OCI-LY1 (cell line): ENCODE data around the gene NBPF11.
A peak's percentile ranks its signal among the peaks of the same experiment; 100 is the strongest.
"Not testable (repeated sequence)": the region's sequence is repeated elsewhere in the genome, so short reads cannot be mapped to it uniquely, and the experiment has no call there.

Experiments
- H2AFZ ChIP-seq: fragments of 200-600 bp; sonication (generic), shearing (Covaris generic); 2 replicates; pipeline ENCODE4 v1.6.0; 2014; ENCODE audit warnings: antibody characterized with exemption, mild to moderate bottlenecking, low read length
- H3F3A ChIP-seq: fragments of 200-600 bp; sonication (generic), shearing (Covaris generic); 2 replicates; pipeline ENCODE4 v1.6.0; 2014; ENCODE audit warnings: mild to moderate bottlenecking, antibody characterized with exemption, low read length, moderate library complexity; ENCODE audit not compliant: insufficient read depth
- H3K27ac ChIP-seq: fragments of 200-600 bp; sonication (generic); 2 replicates; pipeline ENCODE4 v1.5.1; 2014; ENCODE audit warnings: low read length, mixed run types, mild to moderate bottlenecking, low read depth; ENCODE audit not compliant: poor library complexity, severe bottlenecking
- H3K27me3 ChIP-seq: fragments of 200-600 bp; sonication (generic); 2 replicates; pipeline ENCODE4 v1.6.0; 2014; ENCODE audit warnings: antibody characterized with exemption, mild to moderate bottlenecking, low read length, moderate library complexity; ENCODE audit not compliant: insufficient read depth
- H3K36me3 ChIP-seq: fragments of 200-600 bp; sonication (generic); 2 replicates; pipeline ENCODE4 v1.6.1; 2014; ENCODE audit warnings: mild to moderate bottlenecking, antibody characterized with exemption, low read length, moderate library complexity, mixed read lengths; ENCODE audit not compliant: insufficient read depth
- H3K4me1 ChIP-seq: fragments of 200-600 bp; sonication (generic); 2 replicates; pipeline ENCODE4 v1.5.1; 2014; ENCODE audit warnings: mild to moderate bottlenecking, low read length, moderate library complexity; ENCODE audit not compliant: insufficient read depth, severe bottlenecking
- H3K4me2 ChIP-seq: fragments of 200-600 bp; sonication (generic), shearing (Covaris generic); 2 replicates; pipeline ENCODE4 v1.6.1; 2014; ENCODE audit warnings: low read length
- H3K4me3 ChIP-seq: fragments of 200-600 bp; sonication (generic); 2 replicates; pipeline ENCODE4 v1.5.1; 2014; ENCODE audit warnings: low read length, low read depth, mild to moderate bottlenecking, mixed read lengths; ENCODE audit not compliant: poor library complexity, severe bottlenecking
- H3K79me2 ChIP-seq: fragments of 200-600 bp; shearing (Covaris generic); 2 replicates; pipeline ENCODE4 v1.6.1; 2016; ENCODE audit warnings: mixed run types, low read length, mixed read lengths; ENCODE audit not compliant: insufficient read depth
- H3K9ac ChIP-seq: fragments of 200-600 bp; sonication (generic), shearing (Covaris generic); 2 replicates; pipeline ENCODE4 v1.6.1; 2014; ENCODE audit warnings: mild to moderate bottlenecking, low read length, mixed read lengths
- H3K9me2 ChIP-seq: fragments of 200-600 bp; sonication (generic), shearing (Covaris generic); 2 replicates; pipeline ENCODE4 v1.6.1; 2014; ENCODE audit warnings: low read depth, mild to moderate bottlenecking, low read length, mixed read lengths
- H3K9me3 ChIP-seq: fragments of 200-600 bp; shearing (Covaris generic); 2 replicates; pipeline ENCODE4 v1.6.1; 2014; ENCODE audit warnings: low read length, mixed read lengths
- H4K20me1 ChIP-seq: fragments of 200-600 bp; sonication (generic), shearing (Covaris generic); 2 replicates; pipeline ENCODE4 v1.6.0; 2016; ENCODE audit warnings: mild to moderate bottlenecking, low read length; ENCODE audit not compliant: insufficient read depth
- CTCF ChIP-seq: fragments of 200-600 bp; sonication (generic), shearing (Covaris generic); IDR thresholded peaks from 2 replicates; pipeline ENCODE4 v1.5.1; 2017; ENCODE audit warnings: mild to moderate bottlenecking, antibody characterized with exemption, low read length, moderate library complexity, mixed read lengths

NBPF11 gene

GRCh38 chr1:148122341-148122740, 29.7 kb downstream of the NBPF11 start:
- H3K4me2 ChIP-seq, H3K79me2 ChIP-seq, H3K9ac ChIP-seq, H2AFZ ChIP-seq, H3K9me3 ChIP-seq, H3K36me3 ChIP-seq, H4K20me1 ChIP-seq, H3K4me3 ChIP-seq, H3F3A ChIP-seq, H3K4me1 ChIP-seq, H3K9me2 ChIP-seq, H3K27me3 ChIP-seq, H3K27ac ChIP-seq: not testable (repeated sequence)

GRCh38 chr1:148120395-148120794, 31.7 kb downstream of the NBPF11 start:
- not testable (repeated sequence) for H3K27me3 ChIP-seq, H3K79me2 ChIP-seq, H3K4me3 ChIP-seq, H3K9me2 ChIP-seq, H3K4me2 ChIP-seq, H3F3A ChIP-seq, H2AFZ ChIP-seq, H3K27ac ChIP-seq, H3K9me3 ChIP-seq, H3K36me3 ChIP-seq, H3K4me1 ChIP-seq, H3K9ac ChIP-seq, H4K20me1 ChIP-seq
- peak; percentile 19; the same call in 1 of the 2 replicates for TF ChIP-seq CTCF

GRCh38 chr1:148095732-148096131, 56.3 kb downstream of the NBPF11 start:
- not testable (repeated sequence) for H3F3A ChIP-seq, H3K79me2 ChIP-seq, H3K4me2 ChIP-seq, H3K4me1 ChIP-seq, H3K9me3 ChIP-seq, H3K9me2 ChIP-seq, H3K36me3 ChIP-seq, H3K9ac ChIP-seq, H3K27me3 ChIP-seq, H4K20me1 ChIP-seq, H3K4me3 ChIP-seq, H2AFZ ChIP-seq, H3K27ac ChIP-seq

- not testable (repeated sequence) for H3F3A ChIP-seq, H3K9ac ChIP-seq, H2AFZ ChIP-seq
Measured at GRCh38 chr1:148086196-148086595, 65.9 kb downstream of the NBPF11 start.

GRCh38 chr1:148081205-148081604, 70.9 kb downstream of the NBPF11 start:
- H3K4me2 ChIP-seq, H3F3A ChIP-seq, H3K27ac ChIP-seq, H3K79me2 ChIP-seq, H3K9me2 ChIP-seq, H4K20me1 ChIP-seq, H3K4me1 ChIP-seq, H3K4me3 ChIP-seq, H3K9me3 ChIP-seq, H3K27me3 ChIP-seq, H3K36me3 ChIP-seq, H3K9ac ChIP-seq, H2AFZ ChIP-seq: not testable (repeated sequence)

More at GRCh38 chr1:148086196-148086595, 65.9 kb downstream of the NBPF11 start:
- H3K4me2 ChIP-seq, H4K20me1 ChIP-seq, H3K4me3 ChIP-seq, H3K9me2 ChIP-seq, H3K36me3 ChIP-seq, H3K79me2 ChIP-seq, H3K27me3 ChIP-seq, H3K4me1 ChIP-seq, H3K9me3 ChIP-seq, H3K27ac ChIP-seq: not testable (repeated sequence)

GRCh38 chr1:148078632-148079519, 73.2 kb downstream of the NBPF11 start:
- H4K20me1 ChIP-seq, H3K36me3 ChIP-seq, H3K4me3 ChIP-seq, H3K27ac ChIP-seq, H3K4me1 ChIP-seq, H3K9me2 ChIP-seq, H3K27me3 ChIP-seq, H3K9me3 ChIP-seq, H3K4me2 ChIP-seq, H2AFZ ChIP-seq, H3F3A ChIP-seq, H3K9ac ChIP-seq, H3K79me2 ChIP-seq: not testable (repeated sequence)

- not testable (repeated sequence) for H3K9ac ChIP-seq, H3K4me1 ChIP-seq, H3K27me3 ChIP-seq, H3K27ac ChIP-seq, H3K4me3 ChIP-seq, H2AFZ ChIP-seq, H3K36me3 ChIP-seq, H3K9me2 ChIP-seq, H4K20me1 ChIP-seq, H3K4me2 ChIP-seq, H3K79me2 ChIP-seq, H3F3A ChIP-seq, H3K9me3 ChIP-seq
Measured at GRCh38 chr1:148078090-148078489, 74.0 kb downstream of the NBPF11 start.
